ENCODE data around the gene TRMT13. TPM values are rescaled to one million over a fixed set of nuclear protein-coding genes. Genes with fewer than 3 reads are reported as not detected.
"Not testable (repeated sequence)": the region's sequence is repeated elsewhere in the genome, so short reads cannot be mapped to it uniquely, and the experiment has no call there.

TRMT13 gene
- total RNA-seq, 1 donor, result 6.3 TPM

DNA sequence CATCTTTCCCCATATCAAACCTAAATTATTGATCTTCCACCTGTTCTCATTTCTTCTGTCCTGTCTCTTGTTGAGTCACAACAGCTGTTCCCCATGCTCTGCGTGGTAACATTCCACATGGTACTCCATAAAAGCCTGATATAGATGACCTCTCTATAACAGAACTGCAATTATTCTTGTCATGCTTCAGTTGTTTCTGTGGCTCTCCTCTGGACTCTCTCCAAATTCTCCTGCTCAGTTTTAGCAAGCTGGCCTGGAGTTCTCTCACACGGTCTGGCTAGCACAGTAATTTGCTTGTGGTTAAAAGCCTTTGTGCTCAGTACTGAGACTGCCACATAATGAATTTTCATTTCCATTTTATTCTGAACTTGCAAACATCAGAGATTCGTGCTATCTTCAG is 55.7 kb downstream of the TRMT13 start:
- no peaks in the 10 kb centered on the region for H3K27me3 ChIP-seq (ENCODE audit: insufficient read depth, low read length)
- H3K4me1 ChIP-seq (ENCODE audit: insufficient read depth, low read length), result no peaks in the 10 kb centered on the region
- H3K9me3 ChIP-seq (ENCODE audit: low read depth, low read length), result no peaks in the 10 kb centered on the region
- H3K4me3 ChIP-seq (ENCODE audit: low read length), result no peak overlapping the region

DNA sequence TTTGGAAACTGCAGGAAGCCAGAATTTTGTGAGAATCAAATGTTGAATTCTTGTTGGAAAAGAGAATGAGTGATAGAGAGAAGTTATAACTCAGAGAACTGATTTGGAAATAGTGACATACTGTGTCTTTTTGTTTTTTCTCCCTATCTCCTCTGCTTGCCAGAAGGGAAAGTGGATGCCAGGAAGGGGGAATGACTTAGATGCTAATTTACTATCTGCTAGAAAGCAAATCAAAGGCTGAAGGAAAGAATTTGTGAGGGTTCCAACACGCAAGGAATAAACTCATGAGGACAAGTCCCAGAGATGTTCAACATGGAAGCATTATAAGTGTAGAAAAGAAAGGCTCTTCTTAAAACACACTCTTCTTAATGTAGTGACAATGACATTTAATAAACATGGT is 65.6 kb downstream of the TRMT13 start:
- Histone ChIP-seq H3K4me3 (ENCODE audit: low read length) (no peak overlapping the region), H3K27me3 (ENCODE audit: insufficient read depth, low read length) (no peaks in the 10 kb centered on the region), H3K4me1 (ENCODE audit: insufficient read depth, low read length) (no peaks in the 10 kb centered on the region), H3K9me3 (ENCODE audit: low read depth, low read length) (no peaks in the 10 kb centered on the region)

DNA sequence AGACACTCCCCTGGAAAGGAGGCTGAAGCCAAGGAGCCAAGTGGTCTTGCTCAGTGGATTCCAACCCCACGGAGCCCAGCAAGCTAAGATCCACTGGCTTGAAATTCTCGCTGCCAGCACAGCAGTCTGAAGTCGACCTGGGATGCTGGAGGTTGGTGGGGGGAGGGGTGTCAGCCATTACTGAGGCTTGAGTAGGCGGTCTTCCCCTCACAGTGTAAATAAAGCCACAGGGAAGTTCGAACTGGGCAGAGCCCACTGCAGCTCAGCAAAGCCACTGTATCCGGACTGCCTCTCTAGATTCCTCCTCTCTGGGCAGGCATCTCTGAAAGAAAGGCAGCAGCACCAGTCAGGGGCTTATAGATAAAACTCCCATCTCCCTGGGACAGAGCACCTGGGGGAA is 67.1 kb downstream of the TRMT13 start:
- not testable (repeated sequence) for H3K27me3 ChIP-seq (ENCODE audit: insufficient read depth, low read length); H3K4me1 ChIP-seq (ENCODE audit: insufficient read depth, low read length); H3K9me3 ChIP-seq (ENCODE audit: low read depth, low read length); H3K4me3 ChIP-seq (ENCODE audit: low read length)

Other genes starting within 250 kb of the TRMT13 start
- gene SLC35A3, start 163.2 kb upstream of the TRMT13 start, total RNA-seq, result 31.0 TPM
- gene SASS6, start 233 bp upstream of the TRMT13 start, total RNA-seq, result 1.8 TPM
- 1.3 TPM for gene LRRC39, start 45.1 kb downstream of the TRMT13 start, total RNA-seq
- gene DBT, start 116.7 kb downstream of the TRMT13 start, total RNA-seq, result 4.2 TPM
- 26.4 TPM for gene RTCA, start 133.1 kb downstream of the TRMT13 start, total RNA-seq
- gene CDC14A, start 219.3 kb downstream of the TRMT13 start, total RNA-seq, result 167 TPM